PC-9 (cell line): Measurements from ENCODE around the gene ARHGAP36.

Source experiments
- CTCF ChIP-seq: fragments of 200-600 bp; sonication (generic); conservative IDR thresholded peaks from 2 replicates; pipeline ENCODE4 v1.6.1; 2017; ENCODE audit warnings: mixed run types, antibody characterized with exemption, mild to moderate bottlenecking, moderate library complexity
- EZH2 ChIP-seq: fragments of 200-600 bp; sonication (generic); IDR thresholded peaks from 2 replicates; pipeline ENCODE4 v1.8.0; 2017; ENCODE audit warnings: antibody characterized with exemption, low read depth

GRCh38 chrX:131066237-131066636 lies 8.1 kb downstream of the ARHGAP36 start:
- TF ChIP-seq CTCF (no peak), EZH2 (no peak)
